ENCODE measurements around the gene MAP3K8.

DNA sequence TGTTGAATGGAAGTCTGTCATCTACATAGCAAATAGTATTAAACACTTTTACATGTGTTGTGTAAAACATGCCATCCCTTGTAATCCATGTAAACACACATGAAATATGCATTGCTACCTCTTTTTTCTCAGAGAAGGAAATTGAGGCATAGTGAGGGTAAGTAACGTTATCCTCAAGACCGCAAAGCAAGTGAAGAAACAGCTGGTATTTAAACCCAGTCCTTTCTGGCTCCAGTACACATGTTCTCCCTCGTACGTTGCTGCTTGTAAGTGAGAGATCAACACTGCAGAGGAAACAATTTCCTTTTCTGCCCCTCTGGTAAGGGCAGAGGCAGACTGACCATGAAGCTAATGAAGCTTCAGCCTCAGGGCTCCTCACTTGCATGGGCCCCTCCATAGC, 28.5 kb downstream of the MAP3K8 start:
- TF ChIP-seq POLR2A (IDR thresholded peaks at IDR 0.05; ENCODE audit: low read depth, low read length): no peak
- no peak for TF ChIP-seq POLR2AphosphoS5 (IDR thresholded peaks at IDR 0.05; ENCODE audit: low read depth, low read length)
- TF ChIP-seq TAF1 (IDR thresholded peaks at IDR 0.05; ENCODE audit: borderline replicate concordance, low read depth, low read length): no peak
